ENCODE measurements around the gene RCL1.

RCL1 gene

GRCh38 chr9:4829969-4830368 is 37.2 kb downstream of the RCL1 start:
- Histone ChIP-seq H3K79me2 (ENCODE audit: insufficient read depth, low read length) (peaks cover 5% of the 10 kb centered on the region; the same call in 1 of the 2 replicates), H3K4me3 (ENCODE audit: low read depth in 1 of 2, low read length in 2 of 2) (no peak overlapping the region), H3K27me3 (ENCODE audit: insufficient read depth, low read length, poor library complexity) (no peaks in the 10 kb centered on the region), H3K4me1 (ENCODE audit: insufficient read depth, low read length) (no peaks in the 10 kb centered on the region), H3K9ac (ENCODE audit: low read depth, low read length) (no peak overlapping the region), H3K36me3 (ENCODE audit: insufficient read depth, low read length) (peaks cover 23% of the 10 kb centered on the region; the same call in 1 of the 2 replicates), H3K9me3 (ENCODE audit: insufficient read depth, low read length, severe bottlenecking) (no peaks in the 10 kb centered on the region), H2AFZ (ENCODE audit: low read depth, low read length) (no peak overlapping the region), H4K20me1 (ENCODE audit: insufficient read depth, low read length) (0 out of 2 replicates have a peak, but pooled peaks cover 6% of the 10 kb centered on the region), H3K27ac (ENCODE audit: low read length) (no peak overlapping the region), H3K4me2 (ENCODE audit: insufficient read depth, low read length) (no peak overlapping the region)
- ATAC-seq (ENCODE audit: insufficient read depth, low read depth) (no peak), DNase-seq (no peak)
- no peak for TF ChIP-seq CTCF (IDR thresholded peaks at IDR 0.05; ENCODE audit: borderline replicate concordance, extremely low read depth, low read length, poor library complexity, severe bottlenecking)
- TF ChIP-seq EZH2 (IDR thresholded peaks at IDR 0.05; ENCODE audit: borderline replicate concordance, low read depth, low read length, severe bottlenecking) = no peak

DNA sequence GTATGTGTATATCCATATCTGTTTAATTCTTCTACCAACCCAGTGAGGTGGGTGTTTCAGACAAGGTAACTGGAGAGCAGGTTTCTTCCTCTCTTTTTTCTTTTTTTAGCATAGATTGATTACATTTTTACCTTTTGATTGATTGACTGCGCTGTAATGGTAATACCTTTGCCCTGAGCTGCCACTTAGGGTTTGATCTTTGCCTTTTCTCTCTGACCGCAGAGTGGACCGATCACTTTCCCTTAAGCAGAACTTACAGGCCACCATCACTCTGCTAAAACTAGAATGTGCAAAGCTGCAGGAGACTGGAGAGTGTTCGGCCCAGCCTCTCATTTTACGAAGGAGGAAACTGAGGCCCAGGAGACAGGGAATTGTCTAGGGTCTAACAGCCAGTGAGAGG is 38.0 kb downstream of the RCL1 start:
- ATAC-seq (ENCODE audit: insufficient read depth, low read depth) = no peak
- no peaks in the 10 kb centered on the region for H3K27me3 ChIP-seq (ENCODE audit: insufficient read depth, low read length, poor library complexity)
- H3K27ac ChIP-seq (ENCODE audit: low read length) = no peak overlapping the region
- H3K4me3 ChIP-seq (ENCODE audit: low read depth in 1 of 2, low read length in 2 of 2) = no peak overlapping the region
- peaks cover 5% of the 10 kb centered on the region; the same call in 1 of the 2 replicates for H3K79me2 ChIP-seq (ENCODE audit: insufficient read depth, low read length)
- no peaks in the 10 kb centered on the region for H3K4me1 ChIP-seq (ENCODE audit: insufficient read depth, low read length)
- TF ChIP-seq EZH2 (IDR thresholded peaks at IDR 0.05; ENCODE audit: borderline replicate concordance, low read depth, low read length, severe bottlenecking) (no peak), CTCF (IDR thresholded peaks at IDR 0.05; ENCODE audit: borderline replicate concordance, extremely low read depth, low read length, poor library complexity, severe bottlenecking) (no peak)
- peaks cover 6% of the 10 kb centered on the region; the same call in 1 of the 2 replicates for H4K20me1 ChIP-seq (ENCODE audit: insufficient read depth, low read length)
- no peak overlapping the region for H2AFZ ChIP-seq (ENCODE audit: low read depth, low read length)
- H3K36me3 ChIP-seq (ENCODE audit: insufficient read depth, low read length) = peaks cover 28% of the 10 kb centered on the region; the same call in 1 of the 2 replicates
- H3K4me2 ChIP-seq (ENCODE audit: insufficient read depth, low read length) = no peak overlapping the region
- DNase-seq = no peak
- no peaks in the 10 kb centered on the region for H3K9me3 ChIP-seq (ENCODE audit: insufficient read depth, low read length, severe bottlenecking)
- no peak overlapping the region for H3K9ac ChIP-seq (ENCODE audit: low read depth, low read length)

DNA sequence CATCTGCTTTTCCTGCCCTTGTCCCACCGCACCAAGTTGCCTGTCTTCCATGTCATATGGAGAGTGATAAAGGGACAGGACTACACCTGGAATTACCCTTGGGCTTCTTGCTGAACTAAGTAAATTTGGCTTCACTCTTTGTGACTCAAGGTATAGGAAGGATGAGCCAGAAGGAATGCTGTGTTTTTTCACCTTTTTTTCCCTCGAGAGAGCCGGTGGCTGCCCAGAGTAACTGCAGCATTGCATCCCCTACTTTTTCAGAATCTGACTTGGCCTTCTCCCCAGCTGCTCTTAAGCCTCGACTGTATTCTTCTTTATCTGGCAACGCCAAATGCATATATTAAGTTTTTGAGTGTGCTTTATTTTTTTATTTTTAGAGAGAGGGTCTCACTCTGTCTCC is 38.4 kb downstream of the RCL1 start:
- no peak overlapping the region for H3K4me3 ChIP-seq (ENCODE audit: low read depth in 1 of 2, low read length in 2 of 2)
- H3K79me2 ChIP-seq (ENCODE audit: insufficient read depth, low read length) = peaks cover 5% of the 10 kb centered on the region; the same call in 1 of the 2 replicates

More for the DNA sequence above, 38.4 kb downstream of the RCL1 start:
- Histone ChIP-seq H3K4me2 (ENCODE audit: insufficient read depth, low read length) (no peak overlapping the region), H3K9ac (ENCODE audit: low read depth, low read length) (no peak overlapping the region), H3K36me3 (ENCODE audit: insufficient read depth, low read length) (peaks cover 28% of the 10 kb centered on the region; the same call in 1 of the 2 replicates), H3K9me3 (ENCODE audit: insufficient read depth, low read length, severe bottlenecking) (no peaks in the 10 kb centered on the region), H2AFZ (ENCODE audit: low read depth, low read length) (no peak overlapping the region), H3K27ac (ENCODE audit: low read length) (no peak overlapping the region), H4K20me1 (ENCODE audit: insufficient read depth, low read length) (peaks cover 6% of the 10 kb centered on the region; the same call in 1 of the 2 replicates), H3K27me3 (ENCODE audit: insufficient read depth, low read length, poor library complexity) (no peaks in the 10 kb centered on the region), H3K4me1 (ENCODE audit: insufficient read depth, low read length) (no peaks in the 10 kb centered on the region)
- no peak for ATAC-seq (ENCODE audit: insufficient read depth, low read depth)
- TF ChIP-seq CTCF (IDR thresholded peaks at IDR 0.05; ENCODE audit: borderline replicate concordance, extremely low read depth, low read length, poor library complexity, severe bottlenecking) (no peak), EZH2 (IDR thresholded peaks at IDR 0.05; ENCODE audit: borderline replicate concordance, low read depth, low read length, severe bottlenecking) (no peak)
- no peak for DNase-seq

All from DND-41 (cell line).